ENCODE results near the gene CDK4.
"Not testable (repeated sequence)": the region's sequence is repeated elsewhere in the genome, so short reads cannot be mapped to it uniquely, and the experiment has no call there.

The CDK4 gene

DNA sequence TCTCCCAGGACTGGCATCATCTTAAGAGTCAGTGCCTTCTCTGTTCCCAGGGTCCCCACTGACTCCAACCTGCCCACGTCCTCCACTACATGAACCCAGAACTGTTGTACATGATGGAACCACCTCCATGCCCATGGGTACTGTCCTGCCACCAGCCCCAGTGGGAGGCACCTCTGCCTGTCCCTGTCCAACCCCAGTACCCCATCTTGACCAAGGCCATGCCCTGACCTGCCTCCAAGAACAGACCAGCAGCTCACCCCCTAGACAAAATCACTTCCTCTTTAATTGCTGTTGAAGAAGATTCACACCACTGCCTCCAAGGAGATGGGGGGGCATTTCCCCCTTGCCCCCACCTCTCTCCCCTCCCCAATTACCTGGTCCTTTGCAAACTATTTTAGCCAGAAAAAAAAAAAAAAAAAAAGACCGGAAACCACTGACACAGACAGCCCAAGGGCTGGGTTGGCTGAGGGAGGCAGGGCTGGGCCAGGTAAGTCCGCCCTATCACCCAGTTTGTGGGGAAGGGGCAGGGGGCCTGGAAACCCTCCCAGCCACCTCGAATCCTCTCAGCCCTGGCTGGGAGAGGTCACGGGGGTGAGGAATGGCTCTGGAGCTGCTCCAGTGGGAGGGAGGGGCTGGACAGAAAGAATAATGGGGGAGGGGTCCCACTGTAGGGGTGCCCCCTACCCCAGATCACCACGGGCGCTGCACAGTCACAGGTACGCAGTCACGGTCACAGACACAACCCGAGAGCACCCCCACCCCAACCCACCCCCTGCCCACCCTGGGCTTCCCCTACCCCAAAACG lies 27.0 kb downstream of the CDK4 start:
- DNase-seq (ENCODE audit: low read depth): no peak

- DNase-seq (ENCODE audit: low read depth): no peak
Observed at GRCh38 chr12:57724003-57724935, 27.8 kb downstream of the CDK4 start.

DNA sequence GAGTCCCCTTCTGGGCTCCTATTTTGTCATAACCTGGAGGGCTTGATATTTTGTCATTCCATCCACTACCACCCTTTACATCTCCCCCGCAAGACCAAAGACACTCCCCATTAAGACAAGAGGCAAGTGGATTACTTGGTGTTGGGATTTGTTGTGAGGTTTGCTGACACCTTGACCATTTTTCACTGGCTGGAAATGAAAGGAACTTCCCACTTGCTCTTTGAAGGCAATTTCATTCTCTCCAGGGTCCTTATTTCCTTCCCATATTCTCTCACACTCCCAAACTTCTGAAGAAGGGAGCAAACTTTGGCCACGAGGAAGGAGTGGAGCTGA lies 28.5 kb downstream of the CDK4 start:
- no peak for DNase-seq (ENCODE audit: low read depth)

GRCh38 chr12:57722716-57723629 lies 29.1 kb downstream of the CDK4 start:
- no peak for DNase-seq (ENCODE audit: low read depth)

DNA sequence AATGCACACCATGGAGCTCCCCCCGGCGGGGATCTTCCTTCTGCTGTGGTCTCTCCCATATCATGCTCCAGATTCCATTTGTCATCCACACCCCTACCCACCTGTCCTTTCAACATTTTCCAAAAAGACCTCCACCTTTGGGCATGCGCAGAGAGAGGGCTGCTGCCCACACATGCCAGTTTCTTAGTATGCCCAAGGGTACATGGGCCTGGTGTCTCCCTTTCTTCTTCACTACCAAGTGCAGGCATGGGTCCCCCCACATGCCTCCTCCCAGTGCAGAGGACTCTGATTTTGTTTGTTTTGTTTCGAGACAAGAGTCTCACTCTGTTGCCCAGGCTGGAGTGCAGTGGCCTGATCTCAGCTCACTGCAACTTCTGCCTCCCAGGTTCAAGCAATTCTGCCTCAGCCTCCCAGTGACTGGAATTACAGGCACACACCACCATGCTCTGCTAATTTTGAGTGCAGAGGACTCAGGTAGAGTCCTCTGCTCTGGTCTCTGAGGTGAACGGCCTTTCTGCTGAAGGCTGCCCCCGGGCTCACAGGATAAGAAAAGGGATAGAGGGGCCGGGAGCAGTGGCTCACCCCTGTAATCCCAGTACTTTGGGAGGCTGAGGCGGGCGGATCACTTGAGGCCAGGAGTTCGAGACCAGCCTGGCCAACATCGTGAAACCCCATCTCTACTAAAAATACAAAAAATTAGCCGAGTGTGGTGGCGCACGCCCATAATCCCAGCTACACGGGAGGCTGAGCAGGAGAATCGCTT lies 30.1 kb downstream of the CDK4 start:
- not testable (repeated sequence) for DNase-seq (ENCODE audit: low read depth)

- no peak for DNase-seq (ENCODE audit: low read depth)
Observed at GRCh38 chr12:57720606-57721595, 31.2 kb downstream of the CDK4 start.

DNA sequence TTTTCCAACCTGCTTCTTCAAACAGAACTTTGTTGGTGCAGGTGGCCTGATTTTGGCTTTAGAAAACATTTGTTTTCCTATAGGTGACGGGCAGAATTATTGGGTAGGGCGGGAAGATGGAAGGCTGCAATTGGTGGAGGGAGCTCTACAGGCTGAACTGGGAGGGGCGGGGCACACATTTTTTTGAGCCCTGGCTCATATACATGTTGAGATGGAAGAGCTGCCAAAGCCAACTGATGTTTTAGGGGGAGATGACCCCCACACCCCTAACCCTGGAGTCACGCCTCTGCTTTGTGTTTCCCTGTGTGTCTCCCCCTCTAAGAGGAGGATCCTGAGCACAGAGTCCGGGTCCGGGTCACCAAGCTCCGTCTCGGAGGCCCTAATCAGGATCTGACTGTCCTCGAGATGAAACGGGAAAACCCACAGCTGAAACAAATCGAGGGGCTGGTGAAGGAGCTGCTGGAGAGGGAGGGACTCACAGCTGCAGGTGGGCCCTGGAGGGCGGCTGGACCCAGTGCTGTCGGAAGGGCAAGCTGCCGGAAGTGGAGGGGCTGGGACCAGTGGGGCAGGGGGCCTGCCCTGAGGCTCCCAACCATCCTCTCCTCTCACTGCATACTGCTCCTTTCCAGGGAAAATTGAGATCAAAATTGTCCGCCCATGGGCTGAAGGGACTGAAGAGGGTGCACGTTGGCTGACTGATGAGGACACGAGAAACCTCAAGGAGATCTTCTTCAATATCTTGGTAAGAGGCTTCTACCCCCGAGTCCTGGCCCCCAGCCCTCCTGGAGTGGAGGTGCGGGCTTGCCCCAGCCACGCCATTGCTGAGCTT lies 32.1 kb downstream of the CDK4 start:
- no peak for DNase-seq (ENCODE audit: low read depth)

DNA sequence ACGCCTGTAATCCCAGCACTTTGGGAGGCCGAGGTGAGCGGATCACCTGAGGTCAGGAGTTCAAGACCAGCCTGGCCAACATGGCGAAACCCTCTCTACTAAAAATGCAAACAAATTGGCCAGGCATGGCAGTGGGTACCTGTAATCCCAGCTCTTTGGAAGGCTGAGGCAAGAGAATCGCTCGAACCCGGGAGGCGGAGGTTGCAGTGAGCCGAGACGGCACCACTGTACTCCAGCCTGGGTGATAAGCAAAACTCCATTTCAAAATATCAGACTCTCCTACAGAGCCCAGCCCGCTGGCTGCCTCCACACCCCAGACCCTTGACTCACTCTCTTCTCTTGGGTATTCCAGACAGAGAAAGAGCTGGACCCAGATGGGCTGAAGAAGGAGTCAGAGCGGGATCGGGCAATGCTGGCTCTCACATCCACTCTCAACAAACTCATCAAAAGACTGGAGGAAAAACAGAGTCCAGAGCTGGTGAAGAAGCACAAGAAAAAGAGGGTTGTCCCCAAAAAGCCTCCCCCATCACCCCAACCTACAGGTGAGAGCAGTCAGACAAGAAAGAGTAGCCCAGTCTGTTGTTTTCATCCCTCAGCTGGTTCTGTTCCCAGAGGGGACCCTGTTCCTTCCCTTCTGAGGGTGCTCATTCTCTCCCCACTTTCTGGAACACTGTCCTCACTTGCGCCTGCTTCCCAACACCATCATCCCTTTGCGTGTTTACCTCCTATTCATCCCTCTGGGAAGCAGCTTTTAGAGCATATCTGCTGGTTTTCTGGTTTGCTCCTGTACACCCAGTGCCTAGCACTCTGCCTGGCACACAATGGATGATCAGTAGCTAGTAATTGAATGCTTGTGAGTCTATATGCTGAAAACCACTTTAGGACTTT lies 33.2 kb downstream of the CDK4 start:
- no peak for DNase-seq (ENCODE audit: low read depth)

GRCh38 chr12:57717846-57718640 lies 34.1 kb downstream of the CDK4 start:
- no peak for DNase-seq (ENCODE audit: low read depth)

DNA sequence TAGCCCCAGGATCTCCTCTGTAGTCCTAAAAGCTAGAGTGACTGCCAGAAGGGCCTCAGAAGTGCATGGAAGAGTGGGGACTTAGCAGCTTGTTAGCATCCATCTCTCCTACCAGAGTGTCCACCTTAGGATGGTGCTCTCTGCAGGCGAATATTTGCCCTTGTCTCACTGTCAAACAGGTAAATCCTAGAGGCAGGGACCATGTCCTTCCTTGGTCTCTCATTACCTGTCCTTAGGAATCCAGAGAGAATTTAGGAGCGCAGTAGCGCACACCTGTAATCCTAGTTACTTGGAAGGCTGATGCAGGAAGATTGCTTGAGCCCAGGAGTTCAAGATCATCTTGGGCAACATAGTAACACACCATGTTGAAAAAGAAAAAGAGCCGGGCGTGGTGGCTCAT lies 35.0 kb downstream of the CDK4 start:
- no peak for DNase-seq (ENCODE audit: low read depth)

- no peak for DNase-seq (ENCODE audit: low read depth)
Observed at GRCh38 chr12:57716305-57716704, 35.8 kb downstream of the CDK4 start.

DNA sequence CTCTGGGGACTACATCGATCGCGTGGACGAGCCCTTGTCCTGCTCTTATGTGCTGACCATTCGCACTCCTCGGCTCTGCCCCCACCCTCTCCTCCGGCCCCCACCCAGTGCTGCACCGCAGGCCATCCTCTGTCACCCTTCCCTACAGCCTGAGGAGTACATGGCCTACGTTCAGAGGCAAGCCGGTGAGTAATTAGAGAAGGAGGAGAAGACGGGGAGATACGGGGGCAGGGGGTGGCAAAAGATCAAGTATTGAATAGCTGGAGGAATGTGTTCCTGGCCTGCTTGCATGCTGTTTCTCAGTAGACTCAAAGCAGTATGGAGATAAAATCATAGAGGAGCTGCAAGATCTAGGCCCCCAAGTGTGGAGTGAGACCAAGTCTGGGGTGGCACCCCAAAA lies 36.3 kb downstream of the CDK4 start:
- DNase-seq (ENCODE audit: low read depth): no peak

DNA sequence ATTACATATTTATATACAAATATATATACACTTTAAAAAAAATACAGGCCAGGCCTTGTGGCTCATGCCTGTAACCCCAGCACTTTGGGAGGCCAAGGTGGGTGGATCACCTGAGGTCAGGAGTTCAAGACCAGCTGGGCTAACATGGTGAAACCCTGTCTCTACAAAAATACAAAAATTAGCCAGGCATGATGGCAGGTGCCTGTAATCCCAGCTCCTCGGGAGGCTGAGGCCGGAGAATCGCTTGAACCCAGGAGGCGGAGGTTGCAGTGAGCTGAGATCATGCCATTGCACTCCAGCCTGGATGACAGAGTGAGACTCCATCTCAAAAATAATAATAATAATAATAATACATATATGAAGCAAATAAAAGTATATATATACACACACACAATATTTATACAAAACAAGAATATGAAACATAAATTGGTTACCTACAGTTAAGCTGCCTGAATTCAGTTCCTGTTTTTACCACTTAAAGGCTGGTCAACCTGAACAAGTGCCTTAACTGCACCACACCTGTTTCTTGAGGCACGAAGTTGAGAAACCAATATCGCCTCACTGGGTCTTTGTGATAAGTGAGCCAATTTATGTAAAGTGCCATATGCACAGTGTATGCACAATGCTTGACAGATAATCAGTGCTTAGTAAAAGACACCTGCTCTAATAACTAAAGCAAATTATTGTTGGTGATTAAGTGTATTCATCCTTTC lies 36.9 kb downstream of the CDK4 start:
- DNase-seq (ENCODE audit: low read depth): not testable (repeated sequence)

- no peak for DNase-seq (ENCODE audit: low read depth)
Observed at GRCh38 chr12:57713209-57713608, 38.9 kb downstream of the CDK4 start.

DNA sequence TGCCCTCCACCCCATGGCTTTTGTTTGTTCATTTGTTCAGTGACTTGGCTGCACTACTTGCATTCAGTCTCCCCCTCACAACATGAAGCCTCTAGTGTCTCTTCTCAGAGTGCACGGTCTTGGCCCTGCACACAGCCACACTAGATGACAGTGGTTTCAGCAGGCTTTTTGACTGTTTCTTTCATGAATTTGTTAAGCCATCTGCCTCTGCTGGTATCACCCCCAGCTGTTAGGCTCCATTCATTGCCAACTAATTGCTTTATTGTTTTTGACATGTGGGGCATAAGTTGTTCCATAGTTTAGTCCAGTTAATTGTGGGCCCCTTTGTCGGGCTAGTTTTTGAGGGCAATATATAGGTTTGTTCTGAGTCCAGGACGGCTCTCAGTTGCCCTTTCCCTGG lies 39.4 kb downstream of the CDK4 start:
- no peak for DNase-seq (ENCODE audit: low read depth)

DNA sequence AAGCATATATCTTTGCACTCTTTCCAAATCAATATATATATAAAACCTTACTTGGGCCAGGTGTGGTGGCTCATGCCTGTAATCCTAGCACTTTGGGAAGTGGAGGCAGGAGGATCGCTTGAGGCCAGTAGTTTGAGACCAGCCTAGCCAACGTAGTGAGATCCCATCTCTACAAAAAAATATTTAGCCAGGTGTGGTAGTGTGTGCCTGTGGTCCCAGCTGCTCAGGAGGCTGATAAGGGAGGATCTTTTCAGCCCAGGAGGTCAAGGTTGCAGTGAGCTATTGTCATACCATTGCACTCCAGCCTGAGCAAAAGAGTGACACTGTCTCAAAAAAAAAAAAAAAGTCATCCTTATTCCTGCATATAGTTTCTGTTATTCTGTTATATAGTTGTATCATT lies 43.8 kb downstream of the CDK4 start:
- DNase-seq (ENCODE audit: low read depth): no peak

GRCh38 chr12:57707250-57707649 lies 44.9 kb downstream of the CDK4 start:
- no peak for DNase-seq (ENCODE audit: low read depth)

Measured in non-pigmented ciliary epithelial cell (primary cell).